Effector CD8-positive, alpha-beta T cell (primary cell): ENCODE measurements around the gene SRSF8.
A peak's percentile ranks its signal among the peaks of the same experiment; 100 is the strongest.

Source experiments
- DNase-seq: peaks from one replicate; lab custom pipeline; 2025; lab: John Stamatoyannopoulos, UW

The SRSF8 gene

DNA sequence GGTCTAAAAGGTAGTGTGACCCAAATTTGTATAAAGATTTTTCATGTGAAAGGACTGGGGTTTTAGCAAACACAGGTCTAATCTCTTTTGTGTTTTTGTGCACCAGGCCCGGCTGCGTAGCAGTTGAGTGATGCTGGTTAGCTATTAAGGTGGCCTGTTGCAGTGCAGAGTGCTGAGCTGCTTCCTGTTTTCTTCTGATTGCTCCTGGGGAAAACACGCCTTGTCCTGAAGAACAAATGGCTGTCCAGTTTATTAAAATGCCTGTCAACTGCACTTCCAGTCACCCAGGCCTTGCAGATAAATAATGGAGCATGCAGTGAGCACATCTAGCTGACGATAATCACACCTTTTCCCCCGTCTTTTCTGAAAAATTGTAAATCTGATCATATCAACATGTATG is 1.8 kb downstream of the SRSF8 start:
- DNase-seq = peak; percentile 37

DNA sequence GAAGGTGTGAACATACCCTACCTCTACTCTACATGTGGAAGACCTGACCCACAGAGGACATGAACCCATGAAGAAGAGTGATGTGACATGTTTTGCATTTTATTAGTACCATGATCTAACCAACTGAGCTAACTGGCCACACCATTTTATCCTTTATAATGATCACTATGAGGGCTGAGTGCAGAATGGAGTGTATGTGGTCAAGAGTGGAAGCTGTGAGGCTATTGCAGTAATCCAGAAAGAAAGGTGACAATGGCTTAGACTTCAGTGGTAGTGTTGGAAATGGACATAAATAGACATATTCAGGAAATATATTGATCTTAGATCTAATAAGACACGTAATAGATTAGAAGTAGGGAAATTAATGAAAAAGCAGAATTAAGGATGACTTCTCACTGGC is 3.8 kb downstream of the SRSF8 start:
- DNase-seq = no peak

GRCh38 chr11:95072948-95073347 is 6.2 kb downstream of the SRSF8 start:
- DNase-seq = no peak

GRCh38 chr11:95074792-95075563 is 8.3 kb downstream of the SRSF8 start:
- DNase-seq = no peak

DNA sequence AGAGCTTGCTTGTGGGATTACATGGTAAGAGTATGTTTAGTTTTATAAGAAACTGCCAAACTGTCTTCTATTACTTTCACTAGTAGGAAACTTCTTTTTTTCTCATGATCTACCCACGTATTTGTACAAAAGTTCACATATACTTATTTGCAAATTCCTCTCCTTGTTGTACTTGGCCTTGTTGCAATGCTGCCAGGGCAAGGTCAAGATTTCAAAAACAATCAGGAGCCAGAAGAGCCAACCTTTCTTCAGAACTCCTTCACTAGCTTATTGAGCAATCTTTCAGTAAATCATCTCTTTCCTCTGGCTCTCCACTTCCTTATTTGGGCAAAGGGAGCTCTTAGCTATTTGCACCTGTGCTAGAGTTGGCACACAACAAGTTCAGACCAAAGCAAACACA is 9.7 kb downstream of the SRSF8 start:
- DNase-seq = no peak

- no peak for DNase-seq
Measured at GRCh38 chr11:95076981-95077380, 10.3 kb downstream of the SRSF8 start.

DNA sequence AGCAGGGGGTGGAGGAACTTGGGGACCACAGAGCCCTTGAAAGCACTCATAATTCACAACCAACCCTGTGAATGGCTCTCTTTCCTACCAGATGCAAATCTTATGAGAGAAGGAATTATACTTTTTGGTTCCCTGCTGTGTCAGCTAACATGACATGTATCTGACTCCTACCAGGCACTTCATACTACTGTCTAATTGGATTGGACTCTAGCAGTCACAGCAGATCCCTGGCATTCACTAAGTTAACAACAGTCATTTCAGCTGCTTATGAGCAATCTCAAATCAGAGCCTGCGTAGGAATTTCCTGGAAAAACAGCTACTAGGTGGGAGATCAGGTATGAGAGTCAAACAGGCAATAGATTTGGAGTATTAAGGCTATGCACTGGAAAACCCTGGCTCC is 11.8 kb downstream of the SRSF8 start:
- no peak for DNase-seq

DNA sequence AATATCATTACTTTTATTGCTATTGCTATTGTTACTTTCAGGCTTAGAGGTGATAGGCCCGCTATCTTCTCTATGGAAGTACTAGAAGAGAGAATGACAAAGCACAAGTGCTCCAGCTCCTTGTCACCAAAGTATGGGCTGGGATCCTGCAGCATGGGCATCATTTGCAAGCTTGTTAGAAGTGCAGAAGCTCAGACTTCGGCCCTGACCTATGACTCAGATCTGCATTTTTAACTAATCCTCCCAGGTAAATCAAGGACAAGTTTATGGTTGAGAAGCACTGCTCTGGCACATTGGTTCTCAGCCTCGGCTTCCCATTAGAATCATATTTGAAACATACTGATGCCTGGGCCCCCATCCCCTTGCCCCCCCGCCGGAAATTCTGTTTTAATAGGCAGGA is 14.3 kb downstream of the SRSF8 start:
- DNase-seq = no peak

GRCh38 chr11:95081412-95081811 is 14.7 kb downstream of the SRSF8 start:
- DNase-seq = no peak

GRCh38 chr11:95082576-95083001 is 15.9 kb downstream of the SRSF8 start:
- no peak for DNase-seq

DNA sequence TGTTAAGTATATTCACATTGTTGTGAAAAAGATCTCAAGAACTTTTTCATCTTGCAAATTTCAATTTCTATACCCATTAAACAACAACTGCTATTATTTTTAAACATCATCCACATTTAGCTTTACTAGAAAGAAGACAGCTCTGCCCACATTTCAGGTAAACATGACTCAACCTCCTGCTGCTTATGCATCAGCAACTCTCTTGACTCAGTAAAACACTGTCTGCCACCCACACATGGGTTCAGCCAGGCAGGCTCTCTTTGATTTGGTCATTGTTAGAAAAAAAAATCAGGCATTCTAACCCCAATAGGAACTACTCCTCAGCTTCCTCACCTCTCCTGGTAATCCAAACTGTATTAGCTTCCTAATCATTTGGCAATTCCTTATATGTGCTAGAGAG is 17.8 kb downstream of the SRSF8 start:
- DNase-seq = no peak

DNA sequence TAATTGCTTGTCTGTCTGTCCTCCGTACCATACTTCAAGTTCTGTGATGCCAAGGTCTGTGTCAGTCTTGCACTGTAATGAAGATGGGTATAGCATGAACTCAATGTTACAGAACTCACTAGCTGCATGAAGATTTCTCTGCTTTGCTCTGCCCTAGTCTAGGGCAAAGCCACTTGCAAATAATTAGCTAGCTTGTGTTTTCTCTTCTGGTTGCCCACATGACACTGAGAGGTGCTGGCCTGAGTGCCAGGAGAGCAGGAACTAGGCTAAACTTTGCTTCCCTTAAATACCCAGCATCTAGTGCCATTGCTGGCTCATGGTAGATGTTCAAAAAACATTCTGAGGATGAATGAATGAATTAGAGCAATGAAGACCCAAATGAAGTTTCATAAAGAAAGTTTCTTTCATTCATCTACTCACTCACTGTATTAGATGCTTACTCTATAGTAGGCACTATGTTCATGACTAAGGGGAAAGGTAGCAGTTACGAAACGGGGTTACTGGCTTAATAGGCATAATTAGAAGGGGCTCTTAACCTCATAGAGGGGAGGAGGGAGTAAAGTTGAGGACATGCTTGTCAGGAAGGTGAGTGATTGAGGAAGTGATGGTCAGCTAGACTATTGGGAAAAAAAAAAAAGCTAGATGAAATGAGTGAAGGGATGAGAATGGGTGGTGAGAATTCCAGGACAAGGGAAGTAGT is 18.5 kb downstream of the SRSF8 start:
- no peak for DNase-seq

DNA sequence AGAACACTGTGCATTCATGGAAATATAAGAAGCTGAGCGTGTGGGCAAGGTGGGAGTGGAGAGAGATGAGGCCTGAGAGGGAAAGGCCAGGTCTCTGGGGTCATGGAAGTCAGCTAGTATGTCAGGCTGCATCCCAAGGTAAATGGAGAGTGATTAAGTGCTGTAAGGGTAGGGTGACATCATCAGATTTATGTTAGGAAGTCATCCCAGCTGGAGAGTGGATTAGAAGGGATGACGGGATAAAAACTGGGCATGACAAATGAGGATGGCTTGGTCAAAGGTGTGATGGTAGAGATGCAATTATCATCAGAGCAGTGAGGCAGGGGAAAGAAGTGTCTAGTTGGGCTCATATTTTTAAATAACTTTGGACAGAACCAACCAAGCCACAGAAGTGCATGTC is 19.4 kb downstream of the SRSF8 start:
- no peak for DNase-seq

GRCh38 chr11:95086836-95087570 is 20.3 kb downstream of the SRSF8 start:
- no peak for DNase-seq

- DNase-seq = no peak
Measured at GRCh38 chr11:95088946-95089619, 22.4 kb downstream of the SRSF8 start.

DNA sequence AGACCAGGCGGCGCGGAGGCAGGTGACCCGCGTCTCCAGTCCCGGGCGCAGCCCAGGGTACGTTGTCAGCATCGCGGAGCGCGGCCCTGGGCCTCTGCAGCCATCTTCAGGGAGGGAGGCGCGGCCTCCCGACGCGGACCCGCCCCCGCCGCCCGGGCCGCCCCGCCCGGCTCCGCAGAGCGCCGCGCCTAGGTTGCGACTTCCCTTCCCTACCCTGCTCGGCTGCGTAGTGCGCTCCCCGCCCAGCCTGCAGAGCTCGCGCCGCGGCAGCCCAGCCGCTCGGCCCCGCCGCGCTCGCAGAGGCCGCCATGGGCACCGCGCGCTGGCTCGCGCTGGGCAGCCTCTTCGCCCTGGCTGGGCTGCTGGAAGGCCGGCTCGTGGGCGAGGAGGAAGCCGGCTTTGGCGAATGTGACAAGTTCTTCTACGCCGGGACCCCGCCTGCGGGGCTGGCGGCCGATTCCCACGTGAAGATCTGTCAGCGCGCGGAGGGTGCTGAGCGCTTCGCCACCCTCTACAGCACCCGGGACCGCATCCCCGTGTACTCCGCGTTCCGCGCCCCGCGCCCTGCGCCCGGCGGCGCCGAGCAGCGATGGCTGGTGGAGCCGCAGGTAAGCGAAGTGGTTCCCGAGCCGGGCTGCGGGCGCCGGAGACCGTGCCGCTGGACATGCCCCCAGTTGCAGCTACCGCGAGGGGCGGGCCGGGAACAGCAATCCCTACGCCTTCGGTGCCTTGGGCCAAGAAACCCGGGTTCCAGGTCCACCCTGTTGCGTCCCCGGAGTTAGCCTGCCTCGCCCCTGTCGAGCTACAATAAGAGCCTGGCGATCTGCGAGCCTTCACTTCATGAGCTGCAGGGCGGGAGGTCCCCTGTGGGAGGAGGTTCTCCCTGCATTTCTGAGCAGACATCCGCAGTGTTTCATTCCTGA is 23.2 kb downstream of the SRSF8 start, which contains the start of gene ENDOD1:
Gene ENDOD1 (plus strand): TSS at position 227 of the 923 bp plus-strand sequence. CDS start 82 bp downstream, at position 309.
- DNase-seq = peak; percentile 67

DNA sequence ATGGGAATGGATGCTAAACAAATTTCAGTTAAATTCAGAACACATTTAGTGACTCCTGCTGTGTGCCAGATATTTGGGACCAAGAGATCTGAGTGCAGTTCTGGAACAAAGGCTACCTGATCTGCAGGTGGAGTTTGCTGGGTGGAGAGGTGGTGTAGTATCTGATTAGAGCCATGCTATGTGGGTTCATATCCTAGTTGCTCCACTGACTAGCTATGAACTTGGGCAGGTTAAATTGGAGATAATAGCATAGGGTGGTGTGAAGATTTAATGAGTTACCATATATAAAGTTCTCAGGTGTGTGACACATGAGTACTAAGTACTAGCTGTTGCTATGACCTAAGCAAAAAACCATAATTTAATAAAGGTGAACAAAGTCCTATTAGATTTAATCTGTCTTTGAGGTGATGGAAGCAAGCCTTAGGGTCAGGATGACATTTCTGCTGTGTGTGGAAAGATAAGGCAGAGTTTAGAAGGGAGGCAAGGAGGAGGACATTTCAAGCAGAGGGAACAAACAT is 25.0 kb downstream of the SRSF8 start:
- no peak for DNase-seq

- DNase-seq = no peak
Measured at GRCh38 chr11:95092549-95093324, 26.0 kb downstream of the SRSF8 start.

DNA sequence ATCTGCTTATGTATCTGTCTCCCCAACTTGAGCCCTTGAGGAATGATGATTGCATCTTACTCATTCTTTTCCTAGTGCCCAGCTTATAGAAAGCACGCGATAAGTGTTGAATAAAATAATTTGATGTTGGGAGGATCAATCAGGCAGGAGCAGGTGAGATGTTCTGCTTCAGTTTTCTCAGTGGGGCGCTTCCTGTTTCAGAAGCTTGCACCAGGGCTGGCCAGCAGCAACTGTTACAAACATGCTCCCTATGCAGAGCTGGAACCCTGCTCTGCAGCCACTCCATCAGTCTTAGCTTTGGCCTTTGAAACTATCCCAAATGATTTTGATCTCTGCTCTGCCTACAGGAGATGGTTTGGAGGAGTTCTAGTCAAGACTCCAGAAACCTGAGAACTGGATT is 26.8 kb downstream of the SRSF8 start:
- no peak for DNase-seq
